HepG2 (cell line): Measurements from ENCODE around the gene SAC3D1. TPM values are rescaled to one million over a fixed set of nuclear protein-coding genes. Genes with fewer than 3 reads are reported as not detected.
A peak's percentile ranks its signal among the peaks of the same experiment; 100 is the strongest.

Source experiments
- CREM ChIP-seq, 2 experiments: sonication (generic) in 1 of 2; formaldehyde crosslinking in 1 of 2; IDR thresholded peaks; 2 replicates each; pipeline versions ENCODE4 v1.4.0 to v1.6.1; 2016 to 2020; ENCODE audit warnings: antibody characterized with exemption in 1 of 2, mild to moderate bottlenecking in 1 of 2, missing genetic modification reagents in 1 of 2
- NFE2 ChIP-seq: sonication (generic); formaldehyde crosslinking; IDR thresholded peaks from 2 replicates; pipeline ENCODE4 v1.4.0; 2020; ENCODE audit warnings: missing genetic modification reagents
- PLRG1 ChIP-seq: fragments of 450-650 bp; conservative IDR thresholded peaks from 2 replicates; pipeline ENCODE4 v1.6.1; 2016
- POLR2A ChIP-seq, 2 experiments: IDR thresholded peaks; 2 replicates each; pipeline ENCODE4 v1.6.1; 2011; ENCODE audit warnings: low read depth in 2 of 2, low read length in 2 of 2, mild to moderate bottlenecking in 1 of 2, moderate library complexity in 1 of 2; ENCODE audit not compliant: insufficient read depth in 1 of 2
- RXRB ChIP-seq: IDR thresholded peaks from 2 replicates; pipeline ENCODE4 v1.6.1; 2016; ENCODE audit warnings: borderline replicate concordance, missing genetic modification reagents, missing compliant biosample characterization
- SRY ChIP-seq: sonication (generic); formaldehyde crosslinking; IDR thresholded peaks from 2 replicates; pipeline ENCODE4 v1.8.0; 2022; ENCODE audit warnings: mild to moderate bottlenecking, missing genetic modification reagents
- ZIK1 ChIP-seq: sonication (generic); formaldehyde crosslinking; IDR thresholded peaks from 2 replicates; pipeline ENCODE4 v1.5.0; 2020; ENCODE audit warnings: mild to moderate bottlenecking, low read depth, missing genetic modification reagents, borderline replicate concordance
- ZNF292 ChIP-seq: sonication (generic); formaldehyde crosslinking; IDR thresholded peaks from 2 replicates; pipeline ENCODE4 v1.8.1; 2022; ENCODE audit warnings: mild to moderate bottlenecking, low read depth, missing genetic modification reagents, borderline replicate concordance
- ZNF644 ChIP-seq: IDR thresholded peaks from 2 replicates; pipeline ENCODE4 v1.6.1; 2016; ENCODE audit warnings: low read depth
- ZNF768 ChIP-seq: sonication (generic); formaldehyde crosslinking; IDR thresholded peaks from 2 replicates; pipeline ENCODE4 v1.4.0; 2020; ENCODE audit warnings: missing genetic modification reagents
- polyA plus RNA-seq, 8 experiments: library from polyadenylated mRNA; depleted of rRNA in 3 of 8; stranded (reverse) in 7 of 8; unstranded in 1 of 8; fragments of >200 nt; fragmentation: Illumina TruSeq in 4 of 8; extraction: Trizol in 4 of 8; gene quantifications; 2 replicates each; pipeline versions ENCODE4 v1.2.1 to v1.2.3, GENCODE V29; 2011 to 2016; ENCODE audit warnings: low read depth in 4 of 8, missing spikeins in 1 of 8, mixed read lengths in 1 of 8; ENCODE audit not compliant: insufficient read depth in 1 of 8
- total RNA-seq, 5 experiments: library from RNA; depleted of rRNA; stranded (reverse); fragments of >200 nt; fragmentation: Illumina TruSeq; extraction: Trizol; gene quantifications; 2 replicates each; pipeline ENCODE4 v1.2.3, GENCODE V29; 2016; ENCODE audit warnings: low read depth in 1 of 5
- TF ChIP-seq, protein P1 (sequence below), 2 experiments: fragments of 450-650 bp in 1 of 2; sonication (generic) in 1 of 2; formaldehyde crosslinking in 1 of 2; IDR thresholded peaks; 2 replicates each; pipeline versions ENCODE4 v1.6.1 to v1.8.0; 2016 to 2022; ENCODE audit warnings: antibody characterized with exemption in 1 of 2, mild to moderate bottlenecking in 1 of 2, missing genetic modification reagents in 1 of 2
- TF ChIP-seq, protein P2 (sequence below): sonication (generic); formaldehyde crosslinking; IDR thresholded peaks from 2 replicates; pipeline ENCODE4 v1.4.0; 2020; ENCODE audit warnings: mild to moderate bottlenecking, missing genetic modification reagents
- TF ChIP-seq, protein P3 (sequence below): IDR thresholded peaks from 2 replicates; pipeline ENCODE4 v1.6.1; 2012; ENCODE audit warnings: low read length, improper control_type of control experiment
- TF ChIP-seq, protein P4 (sequence below): sonication (generic); formaldehyde crosslinking; IDR thresholded peaks from 2 replicates; pipeline ENCODE4 v1.5.1; 2020; ENCODE audit warnings: missing genetic modification reagents, mild to moderate bottlenecking, borderline replicate concordance

The SAC3D1 gene
- total and polyA plus RNA-seq, 2 of the 13 experiments (the other 11 are each of a cell fraction or from before 2014, with no cell fraction given) = 7.4 to 36.3 TPM

DNA sequence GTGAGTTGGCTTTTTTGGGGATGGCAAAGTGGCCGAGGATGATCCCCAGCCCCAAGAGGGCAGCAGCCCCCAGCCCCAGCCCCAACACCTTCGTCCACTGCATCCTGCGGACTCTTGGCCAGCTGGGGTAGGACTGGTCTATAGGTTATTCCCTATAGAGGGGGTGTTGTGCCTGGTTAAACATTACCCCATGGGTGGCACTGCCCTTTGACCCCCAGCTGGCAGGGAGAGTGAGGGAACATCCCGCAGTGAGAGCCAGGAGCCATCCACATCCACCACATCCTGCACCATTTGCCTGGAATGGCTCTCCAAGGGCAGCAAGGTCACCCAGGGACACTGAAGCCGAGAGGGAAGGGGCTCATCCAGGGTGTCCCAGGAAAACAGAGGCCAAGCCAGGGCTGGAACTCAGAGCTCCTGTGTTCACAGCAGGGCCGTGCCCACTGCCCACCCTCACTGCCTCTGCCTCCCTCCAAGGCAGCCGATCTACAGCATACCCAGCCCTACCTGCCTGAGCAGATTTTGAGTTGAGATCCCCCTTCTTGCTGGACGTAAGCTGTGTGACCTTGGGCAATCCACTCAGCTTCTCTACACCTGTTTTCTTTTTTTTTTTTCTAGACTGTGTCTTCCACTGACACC is 17.5 kb downstream of the SAC3D1 start, which contains the start of gene NAALADL1 (continued):
- TF ChIP-seq ZNF644 (CRISPR knock-in tag) (peak; percentile 73; the same call in 1 of the 2 replicates), ZNF768 (CRISPR knock-in tag) (peak; percentile 37; the same call in 1 of the 2 replicates), PLRG1 (no peak), ZIK1 (peak; percentile 29; the same call in 1 of the 2 replicates), CREM (IDR thresholded peaks at IDR 0.05) (no peak), CREM (CRISPR knock-in tag; IDR thresholded peaks at IDR 0.05) (no peak), SRY (CRISPR knock-in tag) (no peak), NFE2 (no peak), ZNF292 (CRISPR knock-in tag) (peak; percentile 36; the same call in 1 of the 2 replicates), POLR2A (IDR thresholded peaks at IDR 0.05; ENCODE audit: insufficient read depth in 1 of 2, low read depth in 2 of 2, low read length in 2 of 2) (peak; percentile 34 to 68; a peak in 2 of 4 replicates), RXRB (CRISPR knock-in tag) (peak; percentile 89)
- TF ChIP-seq, protein P1, sequence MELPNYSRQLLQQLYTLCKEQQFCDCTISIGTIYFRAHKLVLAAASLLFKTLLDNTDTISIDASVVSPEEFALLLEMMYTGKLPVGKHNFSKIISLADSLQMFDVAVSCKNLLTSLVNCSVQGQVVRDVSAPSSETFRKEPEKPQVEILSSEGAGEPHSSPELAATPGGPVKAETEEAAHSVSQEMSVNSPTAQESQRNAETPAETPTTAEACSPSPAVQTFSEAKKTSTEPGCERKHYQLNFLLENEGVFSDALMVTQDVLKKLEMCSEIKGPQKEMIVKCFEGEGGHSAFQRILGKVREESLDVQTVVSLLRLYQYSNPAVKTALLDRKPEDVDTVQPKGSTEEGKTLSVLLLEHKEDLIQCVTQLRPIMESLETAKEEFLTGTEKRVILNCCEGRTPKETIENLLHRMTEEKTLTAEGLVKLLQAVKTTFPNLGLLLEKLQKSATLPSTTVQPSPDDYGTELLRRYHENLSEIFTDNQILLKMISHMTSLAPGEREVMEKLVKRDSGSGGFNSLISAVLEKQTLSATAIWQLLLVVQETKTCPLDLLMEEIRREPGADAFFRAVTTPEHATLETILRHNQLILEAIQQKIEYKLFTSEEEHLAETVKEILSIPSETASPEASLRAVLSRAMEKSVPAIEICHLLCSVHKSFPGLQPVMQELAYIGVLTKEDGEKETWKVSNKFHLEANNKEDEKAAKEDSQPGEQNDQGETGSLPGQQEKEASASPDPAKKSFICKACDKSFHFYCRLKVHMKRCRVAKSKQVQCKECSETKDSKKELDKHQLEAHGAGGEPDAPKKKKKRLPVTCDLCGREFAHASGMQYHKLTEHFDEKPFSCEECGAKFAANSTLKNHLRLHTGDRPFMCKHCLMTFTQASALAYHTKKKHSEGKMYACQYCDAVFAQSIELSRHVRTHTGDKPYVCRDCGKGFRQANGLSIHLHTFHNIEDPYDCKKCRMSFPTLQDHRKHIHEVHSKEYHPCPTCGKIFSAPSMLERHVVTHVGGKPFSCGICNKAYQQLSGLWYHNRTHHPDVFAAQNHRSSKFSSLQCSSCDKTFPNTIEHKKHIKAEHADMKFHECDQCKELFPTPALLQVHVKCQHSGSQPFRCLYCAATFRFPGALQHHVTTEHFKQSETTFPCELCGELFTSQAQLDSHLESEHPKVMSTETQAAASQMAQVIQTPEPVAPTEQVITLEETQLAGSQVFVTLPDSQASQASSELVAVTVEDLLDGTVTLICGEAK (IDR thresholded peaks at IDR 0.05) = no peak
- TF ChIP-seq, protein P1 (CRISPR knock-in tag; IDR thresholded peaks at IDR 0.05) = no peak; the same call in 1 of the 2 replicates
- TF ChIP-seq, protein P2, sequence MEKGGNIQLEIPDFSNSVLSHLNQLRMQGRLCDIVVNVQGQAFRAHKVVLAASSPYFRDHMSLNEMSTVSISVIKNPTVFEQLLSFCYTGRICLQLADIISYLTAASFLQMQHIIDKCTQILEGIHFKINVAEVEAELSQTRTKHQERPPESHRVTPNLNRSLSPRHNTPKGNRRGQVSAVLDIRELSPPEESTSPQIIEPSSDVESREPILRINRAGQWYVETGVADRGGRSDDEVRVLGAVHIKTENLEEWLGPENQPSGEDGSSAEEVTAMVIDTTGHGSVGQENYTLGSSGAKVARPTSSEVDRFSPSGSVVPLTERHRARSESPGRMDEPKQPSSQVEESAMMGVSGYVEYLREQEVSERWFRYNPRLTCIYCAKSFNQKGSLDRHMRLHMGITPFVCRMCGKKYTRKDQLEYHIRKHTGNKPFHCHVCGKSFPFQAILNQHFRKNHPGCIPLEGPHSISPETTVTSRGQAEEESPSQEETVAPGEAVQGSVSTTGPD (CRISPR knock-in tag) = peak; percentile 90
- TF ChIP-seq, protein P3, sequence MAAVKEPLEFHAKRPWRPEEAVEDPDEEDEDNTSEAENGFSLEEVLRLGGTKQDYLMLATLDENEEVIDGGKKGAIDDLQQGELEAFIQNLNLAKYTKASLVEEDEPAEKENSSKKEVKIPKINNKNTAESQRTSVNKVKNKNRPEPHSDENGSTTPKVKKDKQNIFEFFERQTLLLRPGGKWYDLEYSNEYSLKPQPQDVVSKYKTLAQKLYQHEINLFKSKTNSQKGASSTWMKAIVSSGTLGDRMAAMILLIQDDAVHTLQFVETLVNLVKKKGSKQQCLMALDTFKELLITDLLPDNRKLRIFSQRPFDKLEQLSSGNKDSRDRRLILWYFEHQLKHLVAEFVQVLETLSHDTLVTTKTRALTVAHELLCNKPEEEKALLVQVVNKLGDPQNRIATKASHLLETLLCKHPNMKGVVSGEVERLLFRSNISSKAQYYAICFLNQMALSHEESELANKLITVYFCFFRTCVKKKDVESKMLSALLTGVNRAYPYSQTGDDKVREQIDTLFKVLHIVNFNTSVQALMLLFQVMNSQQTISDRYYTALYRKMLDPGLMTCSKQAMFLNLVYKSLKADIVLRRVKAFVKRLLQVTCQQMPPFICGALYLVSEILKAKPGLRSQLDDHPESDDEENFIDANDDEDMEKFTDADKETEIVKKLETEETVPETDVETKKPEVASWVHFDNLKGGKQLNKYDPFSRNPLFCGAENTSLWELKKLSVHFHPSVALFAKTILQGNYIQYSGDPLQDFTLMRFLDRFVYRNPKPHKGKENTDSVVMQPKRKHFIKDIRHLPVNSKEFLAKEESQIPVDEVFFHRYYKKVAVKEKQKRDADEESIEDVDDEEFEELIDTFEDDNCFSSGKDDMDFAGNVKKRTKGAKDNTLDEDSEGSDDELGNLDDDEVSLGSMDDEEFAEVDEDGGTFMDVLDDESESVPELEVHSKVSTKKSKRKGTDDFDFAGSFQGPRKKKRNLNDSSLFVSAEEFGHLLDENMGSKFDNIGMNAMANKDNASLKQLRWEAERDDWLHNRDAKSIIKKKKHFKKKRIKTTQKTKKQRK = no peak
- TF ChIP-seq, protein P4, sequence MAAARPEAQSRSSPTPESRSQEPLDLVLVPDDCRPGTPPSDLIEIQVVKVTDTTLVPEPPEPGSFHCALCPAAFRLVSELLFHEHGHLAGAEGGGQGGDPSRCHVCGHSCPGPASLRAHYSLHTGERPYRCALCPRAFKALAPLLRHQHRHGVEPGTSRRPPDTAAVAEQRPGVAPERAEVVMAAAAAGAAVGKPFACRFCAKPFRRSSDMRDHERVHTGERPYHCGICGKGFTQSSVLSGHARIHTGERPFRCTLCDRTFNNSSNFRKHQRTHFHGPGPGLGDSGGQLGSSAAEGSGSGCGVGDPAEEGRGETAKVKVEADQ = 0 out of 2 replicates have a peak, but pooled peaks have one; percentile 8
